RWPE1 (cell line): Measurements from ENCODE around the gene TMEM240.
"Not testable (repeated sequence)": the region's sequence is repeated elsewhere in the genome, so short reads cannot be mapped to it uniquely, and the experiment has no call there.

Experiments used
- CTCF ChIA-PET: fragments of 350-600 bp; sonication (Branson Sonifier 250); formaldehyde crosslinking; extraction: SDS; loops from one replicate; lab custom pipeline; 2021; lab: Yijun Ruan, JAX
- POLR2A ChIA-PET: fragments of 400-600 bp; formaldehyde crosslinking; extraction: SDS; loops from one replicate; lab custom pipeline; 2020; ENCODE audit warnings: antibody characterized with exemption; ENCODE audit not compliant: low non-redundant PET; lab: Yijun Ruan, JAX
- DNase-seq: peaks from one replicate; pipeline ENCODE4 v3.0.0; 2012; ENCODE audit warnings: low spot score
- H3K27ac ChIP-seq: fragments of 450-650 bp; 2 replicates; pipeline ENCODE4 v1.5.1; 2017
- TF ChIP-seq, protein P1 (sequence below): fragments of 450-650 bp; conservative IDR thresholded peaks from 2 replicates; pipeline ENCODE4 v1.5.1; 2017; ENCODE audit warnings: low read depth, mild to moderate bottlenecking

Gene TMEM240

DNA sequence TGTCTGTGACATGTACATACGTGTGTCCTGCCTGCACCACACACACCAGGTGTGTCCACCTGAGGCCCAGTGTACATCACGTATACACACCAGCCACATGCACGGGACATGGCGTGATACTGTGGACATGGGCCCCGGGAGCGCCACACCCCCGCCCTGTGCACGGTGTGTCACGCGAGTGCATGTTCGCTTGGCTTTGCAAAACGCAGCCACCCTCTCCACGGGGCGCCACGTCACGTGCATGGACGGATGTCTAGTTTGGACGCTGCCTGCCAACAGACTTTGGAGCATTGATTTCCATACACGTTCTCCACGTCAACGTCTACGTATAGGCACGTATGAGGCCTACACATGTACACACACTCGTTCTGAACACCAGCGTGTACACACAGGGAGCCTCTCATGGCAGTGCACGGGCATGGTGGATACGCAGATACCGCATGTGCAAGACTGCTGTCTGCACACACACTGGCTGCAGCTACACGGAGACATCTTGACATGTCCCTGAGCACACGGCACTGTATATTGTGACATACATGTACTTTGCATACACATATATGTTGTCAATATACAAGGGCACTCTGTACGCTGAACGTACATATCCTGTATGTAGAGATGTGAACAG, 2.7 kb downstream of the TMEM240 start:
- TF ChIP-seq, protein P1, sequence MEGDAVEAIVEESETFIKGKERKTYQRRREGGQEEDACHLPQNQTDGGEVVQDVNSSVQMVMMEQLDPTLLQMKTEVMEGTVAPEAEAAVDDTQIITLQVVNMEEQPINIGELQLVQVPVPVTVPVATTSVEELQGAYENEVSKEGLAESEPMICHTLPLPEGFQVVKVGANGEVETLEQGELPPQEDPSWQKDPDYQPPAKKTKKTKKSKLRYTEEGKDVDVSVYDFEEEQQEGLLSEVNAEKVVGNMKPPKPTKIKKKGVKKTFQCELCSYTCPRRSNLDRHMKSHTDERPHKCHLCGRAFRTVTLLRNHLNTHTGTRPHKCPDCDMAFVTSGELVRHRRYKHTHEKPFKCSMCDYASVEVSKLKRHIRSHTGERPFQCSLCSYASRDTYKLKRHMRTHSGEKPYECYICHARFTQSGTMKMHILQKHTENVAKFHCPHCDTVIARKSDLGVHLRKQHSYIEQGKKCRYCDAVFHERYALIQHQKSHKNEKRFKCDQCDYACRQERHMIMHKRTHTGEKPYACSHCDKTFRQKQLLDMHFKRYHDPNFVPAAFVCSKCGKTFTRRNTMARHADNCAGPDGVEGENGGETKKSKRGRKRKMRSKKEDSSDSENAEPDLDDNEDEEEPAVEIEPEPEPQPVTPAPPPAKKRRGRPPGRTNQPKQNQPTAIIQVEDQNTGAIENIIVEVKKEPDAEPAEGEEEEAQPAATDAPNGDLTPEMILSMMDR, result no peak
- ChIA-PET POLR2A (no interaction called here), CTCF (no interaction called here)
- H3K27ac ChIP-seq, result no peak overlapping the region; the same call in 1 of the 2 replicates
- DNase-seq, result no peak

DNA sequence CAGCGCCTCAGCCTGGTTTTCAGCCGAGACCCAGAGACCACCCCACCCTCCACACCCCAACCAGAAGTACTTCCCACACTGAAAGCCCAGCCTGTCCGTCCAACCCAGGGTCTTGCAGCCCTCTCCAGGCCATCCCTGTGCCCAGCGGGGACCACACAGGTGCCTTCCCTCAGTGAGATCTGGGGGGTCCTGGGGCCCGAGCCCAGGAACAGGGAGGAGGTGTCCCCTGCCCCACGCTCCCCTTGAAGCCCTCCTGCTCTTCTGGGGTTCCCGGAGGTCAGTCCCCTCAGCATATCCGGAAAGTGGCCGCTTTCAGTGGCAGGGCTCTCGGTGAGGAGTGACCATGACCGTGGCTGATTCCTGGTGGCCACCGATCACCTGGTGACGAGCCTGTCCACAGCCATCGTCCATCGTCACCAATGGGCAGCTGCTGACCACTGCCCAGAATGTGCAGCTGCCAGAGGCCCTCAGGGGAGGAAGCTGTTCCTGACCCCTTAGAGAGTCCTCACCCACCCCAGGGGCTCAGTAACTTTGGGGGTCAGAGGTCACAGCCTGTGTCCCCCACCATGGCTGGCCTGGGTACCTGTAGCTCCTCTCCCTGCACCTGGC, 3.4 kb downstream of the TMEM240 start:
- DNase-seq, result no peak
- ChIA-PET CTCF (interaction anchor here (0.6 kb wide), 1 partner anchor 13 kb away, joined by 3 read pairs; no protein-coding TSS in a partner anchor), POLR2A (interaction anchor here (0.6 kb wide), 1 partner anchor 368 kb away, joined by 6 read pairs; no protein-coding TSS in a partner anchor)
- TF ChIP-seq, protein P1, result no peak
- no peak overlapping the region for H3K27ac ChIP-seq

DNA sequence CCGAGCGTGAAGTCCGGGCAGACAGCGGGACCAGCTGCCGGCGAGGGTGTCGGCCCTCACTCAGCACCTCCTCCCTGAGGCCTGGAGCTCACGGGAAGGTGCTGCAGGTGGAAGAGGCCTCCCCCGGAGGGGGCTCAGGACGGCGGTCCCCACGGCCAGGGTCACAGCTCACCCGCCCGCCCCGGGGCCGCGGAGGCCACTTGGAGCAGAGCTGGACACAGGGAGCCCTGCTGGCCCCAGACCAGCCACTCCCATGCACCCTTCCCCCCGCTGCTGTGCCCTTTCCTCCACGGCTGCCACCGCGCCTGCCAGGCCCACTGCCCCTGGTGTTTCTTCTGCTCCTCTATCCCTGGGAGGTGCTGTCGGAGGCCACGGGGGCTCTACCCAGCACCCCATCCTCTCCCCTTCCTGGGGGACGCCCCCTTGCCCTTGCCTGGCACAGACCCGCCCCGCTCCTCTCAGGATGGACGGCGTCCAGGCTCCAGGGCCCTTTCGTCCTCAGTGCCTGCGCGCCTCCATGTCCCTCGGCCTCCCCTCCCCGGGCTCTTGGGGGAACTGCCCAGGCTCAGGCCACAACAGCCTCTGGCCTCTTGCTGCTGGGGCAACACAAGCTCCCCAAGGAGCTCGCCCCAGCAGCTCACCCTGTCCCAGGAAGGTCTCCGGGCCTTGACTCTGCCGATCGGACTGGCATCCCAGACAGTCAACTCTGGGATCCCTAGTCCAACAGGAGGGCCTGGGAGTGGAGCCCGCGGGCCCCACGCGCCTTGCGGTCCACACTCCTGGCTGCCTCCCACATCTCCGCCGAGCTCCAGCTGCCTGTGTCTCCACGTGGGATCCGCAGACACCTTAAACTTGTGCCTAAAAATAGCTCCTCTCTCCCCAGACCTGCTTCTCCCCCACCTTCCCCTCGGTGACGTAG, 4.1 kb downstream of the TMEM240 start:
- ChIA-PET CTCF (interaction anchor here (0.6 kb wide), 1 partner anchor 12 kb away, joined by 3 read pairs; no protein-coding TSS in a partner anchor), POLR2A (interaction anchor here (0.6 kb wide), 1 partner anchor 369 kb away, joined by 6 read pairs; no protein-coding TSS in a partner anchor)
- no peak overlapping the region for H3K27ac ChIP-seq
- DNase-seq, result no peak
- TF ChIP-seq, protein P1, result no peak

DNA sequence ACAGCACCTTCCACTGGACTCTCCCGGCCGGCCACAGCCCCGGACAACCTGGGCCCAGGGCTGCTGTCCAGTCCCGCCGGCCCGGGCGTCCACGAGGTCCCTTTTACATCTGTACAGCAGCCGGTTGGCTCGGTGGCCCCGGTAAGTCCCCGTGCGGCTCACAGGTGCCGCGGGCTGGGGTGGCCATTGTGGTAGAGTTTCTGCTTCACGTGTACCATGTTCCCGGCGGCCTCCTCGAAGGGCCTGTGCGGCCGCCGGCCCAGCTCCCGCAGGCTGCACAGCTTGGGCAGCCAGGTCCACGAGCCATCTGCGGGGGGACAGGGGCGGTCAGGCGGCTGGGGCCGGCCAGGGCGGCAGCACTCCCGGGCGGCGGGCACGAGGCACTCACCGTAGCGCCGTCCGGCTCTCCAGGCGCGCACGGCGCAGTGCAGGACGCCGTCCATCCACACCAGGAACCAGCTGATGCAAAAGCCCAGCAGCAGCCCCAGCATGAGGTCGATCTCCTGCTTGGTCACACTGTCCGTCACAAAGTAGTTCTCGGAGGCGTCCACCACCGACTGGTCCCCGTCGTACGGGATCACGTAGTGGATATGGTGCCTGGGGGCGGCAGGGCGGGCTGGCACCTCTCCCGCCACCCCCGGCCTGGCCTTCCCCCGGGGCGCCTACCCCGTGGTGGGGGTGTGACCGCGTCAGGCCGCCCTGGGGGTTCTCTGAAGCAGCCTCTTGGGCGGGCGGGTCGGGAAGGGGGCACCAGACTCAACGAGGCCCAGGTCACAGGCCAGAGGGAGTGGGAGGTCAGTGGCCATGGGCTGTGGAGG, 5.0 kb downstream of the TMEM240 start:
- CTCF ChIA-PET, result no interaction called here
- no peak for DNase-seq
- TF ChIP-seq, protein P1, result no peak
- H3K27ac ChIP-seq, result no peak overlapping the region
- POLR2A ChIA-PET, result no interaction called here

DNA sequence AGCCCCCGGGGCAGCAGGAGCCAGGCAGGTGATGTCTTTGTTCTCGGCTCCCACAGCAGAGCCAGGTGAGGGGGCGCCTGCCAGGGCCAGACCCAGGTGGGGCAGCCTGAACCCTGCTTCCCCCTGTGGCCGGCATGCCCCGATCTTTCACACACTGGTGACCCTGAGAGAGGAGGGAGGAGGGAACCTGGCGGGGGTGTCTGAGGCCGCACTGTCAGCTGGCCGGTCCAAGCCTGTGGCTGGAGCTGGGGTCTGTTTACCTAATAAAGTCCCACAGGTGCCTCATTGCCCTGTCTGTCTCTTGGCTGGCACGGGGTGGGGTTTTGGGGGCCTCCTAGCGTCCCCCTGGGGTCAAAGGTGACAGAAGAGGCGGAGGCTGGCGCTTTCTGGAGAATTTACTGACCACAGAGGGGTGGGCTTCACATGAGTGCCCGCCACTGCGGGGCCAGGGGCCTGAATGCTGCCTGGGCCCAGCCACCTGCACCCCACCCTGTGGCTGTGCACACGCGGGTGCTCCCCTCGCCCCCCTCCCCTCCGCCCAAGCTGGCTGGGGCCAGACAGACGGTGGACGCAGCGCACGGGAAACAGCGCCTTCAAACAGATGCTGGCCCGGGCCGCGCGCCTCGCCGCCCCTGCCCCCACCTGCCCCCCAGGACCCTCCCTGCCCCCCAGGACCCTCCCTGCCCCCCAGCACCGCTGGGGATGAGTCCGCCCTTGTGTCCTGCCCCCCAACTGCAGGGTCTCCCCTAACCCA, 5.8 kb downstream of the TMEM240 start:
- POLR2A ChIA-PET, result no interaction called here
- TF ChIP-seq, protein P1, result no peak
- CTCF ChIA-PET, result no interaction called here
- no peak overlapping the region for H3K27ac ChIP-seq
- DNase-seq, result no peak

DNA sequence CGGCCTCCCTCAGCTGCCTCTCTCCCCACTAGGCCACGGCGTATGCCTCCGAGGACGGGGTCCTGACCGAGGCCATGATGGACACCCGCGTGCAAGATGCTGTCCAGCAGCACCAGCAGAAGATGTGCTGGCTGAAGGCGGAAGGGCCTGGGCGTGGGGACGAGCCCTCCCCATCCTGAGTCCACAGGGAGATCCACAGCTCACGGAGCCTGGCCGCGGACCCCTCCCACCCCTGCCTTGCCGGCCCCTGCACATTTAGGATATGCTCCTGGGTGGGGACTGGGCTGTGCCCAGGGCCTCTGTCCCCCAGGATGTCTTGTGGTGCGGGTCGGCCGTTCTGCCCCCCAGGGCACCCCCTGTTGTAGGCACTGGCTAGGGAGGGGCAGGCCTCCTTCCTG, 6.5 kb downstream of the TMEM240 start:
- CTCF ChIA-PET, result not testable (repeated sequence)

DNA sequence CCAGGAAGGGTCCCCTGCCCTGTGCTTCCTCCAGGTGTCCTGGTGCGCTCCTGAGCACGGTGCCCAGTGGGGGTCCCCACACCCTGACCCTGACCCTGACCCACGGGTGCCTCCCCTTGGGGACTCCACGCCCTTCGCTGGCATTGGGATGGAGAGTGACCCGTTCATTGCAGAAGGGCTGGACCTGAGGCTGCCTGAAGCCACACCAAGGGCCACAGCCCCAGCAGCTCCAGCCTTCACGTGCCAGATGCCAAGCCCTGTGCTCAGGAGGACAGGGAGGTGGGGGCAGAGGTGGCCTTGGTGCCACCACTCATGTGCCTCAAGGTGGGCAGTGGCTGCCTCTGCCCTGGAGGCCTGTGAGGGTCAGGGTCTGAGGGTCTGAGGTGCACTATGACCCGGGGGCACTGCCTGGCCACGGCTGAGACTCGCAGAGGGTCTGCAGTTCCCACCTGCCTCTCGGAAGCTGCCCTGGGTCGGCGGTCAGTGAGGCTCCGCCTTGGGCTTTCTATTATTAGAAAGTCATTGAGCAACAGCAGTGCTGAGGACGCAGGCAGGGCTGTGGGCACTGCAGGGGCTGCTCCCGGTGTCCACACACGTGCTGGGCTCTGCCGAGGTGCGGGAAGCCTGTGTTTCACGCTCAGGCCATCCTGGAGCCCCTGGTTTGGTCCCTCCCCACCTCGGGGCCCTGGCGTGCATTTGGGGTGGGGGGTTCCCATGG, 7.1 kb downstream of the TMEM240 start:
- DNase-seq, CTCF ChIA-PET, POLR2A ChIA-PET, H3K27ac ChIP-seq: not testable (repeated sequence)

More for the DNA sequence above, 6.5 kb downstream of the TMEM240 start:
- H3K27ac ChIP-seq, DNase-seq, POLR2A ChIA-PET: not testable (repeated sequence)
